Choroid plexus epithelial cell (primary cell): ENCODE data around the gene SND1.

Experiments used
- DNase-seq: peaks from one replicate; pipeline ENCODE4 v3.0.0-alpha.2; 2010; ENCODE audit warnings: low read depth
- H3K4me3 ChIP-seq: 2 replicates; pipeline ENCODE4 v1.5.1; 2011; ENCODE audit warnings: low read depth, mild to moderate bottlenecking, control low read depth, low read length, moderate library complexity
- CTCF ChIP-seq: conservative IDR thresholded peaks from 2 replicates; pipeline ENCODE4 v1.5.1; 2011; ENCODE audit warnings: low read depth, mild to moderate bottlenecking, control low read depth, inconsistent platforms, low read length, moderate library complexity

Gene SND1

DNA sequence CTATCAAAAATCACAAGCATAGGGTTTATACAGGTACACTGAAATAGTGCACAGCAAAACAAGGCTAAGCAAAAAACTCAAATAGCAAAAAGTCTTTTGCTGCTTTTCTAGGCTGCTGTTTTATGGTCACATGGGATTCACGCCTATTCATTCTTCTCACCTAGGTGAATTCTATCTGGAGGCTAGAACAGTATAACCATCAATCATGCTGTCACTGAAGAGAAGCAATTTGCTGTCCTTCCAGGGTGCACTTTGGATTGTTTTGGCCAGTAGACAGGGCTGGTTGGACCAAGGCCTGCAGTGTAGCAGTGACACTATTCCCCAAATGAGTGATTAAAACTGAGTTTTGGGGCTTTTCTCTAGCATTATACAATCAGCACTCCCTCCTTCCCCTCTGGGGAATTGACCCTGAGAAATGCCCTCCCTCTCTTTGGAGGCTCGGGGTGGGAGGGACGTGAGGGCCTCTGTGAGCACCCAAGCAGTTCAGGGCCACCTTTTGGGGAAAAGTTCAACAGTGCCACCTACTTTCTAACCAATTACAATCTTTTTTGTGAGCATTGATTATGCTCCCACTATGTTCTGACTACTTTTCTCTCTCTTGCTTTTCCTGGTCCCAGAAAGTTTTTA, 16.2 kb upstream of the SND1 start:
- no peak for DNase-seq
- no peak overlapping the region for H3K4me3 ChIP-seq
- TF ChIP-seq CTCF: no peak

DNA sequence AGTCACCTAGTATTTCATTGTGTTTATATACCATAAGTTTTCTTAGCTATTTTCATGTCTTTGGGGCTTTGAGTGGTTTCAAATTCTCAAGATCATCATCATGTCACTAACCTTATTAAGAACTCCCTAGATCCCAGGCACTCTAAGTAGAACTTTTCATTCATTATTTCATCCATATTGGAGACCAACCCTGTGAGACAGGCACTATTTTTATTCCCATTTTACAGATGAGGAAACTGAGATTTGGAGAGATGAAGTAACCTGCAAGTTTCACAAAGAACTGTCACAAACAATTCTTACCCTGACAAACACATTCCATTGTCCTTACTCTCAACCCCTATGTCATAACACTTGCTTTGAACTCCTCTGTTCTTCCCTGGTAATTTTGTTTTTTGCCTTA, 13.8 kb upstream of the SND1 start:
- no peak for TF ChIP-seq CTCF
- H3K4me3 ChIP-seq: no peak overlapping the region
- no peak for DNase-seq

- no peak for TF ChIP-seq CTCF
- H3K4me3 ChIP-seq: no peak overlapping the region
- DNase-seq: peak; percentile 31
Measured at GRCh38 chr7:127644484-127644883, 7.5 kb upstream of the SND1 start.

GRCh38 chr7:127647636-127648035, 4.4 kb upstream of the SND1 start:
- no peak for TF ChIP-seq CTCF
- DNase-seq: no peak
- no peak overlapping the region for H3K4me3 ChIP-seq

DNA sequence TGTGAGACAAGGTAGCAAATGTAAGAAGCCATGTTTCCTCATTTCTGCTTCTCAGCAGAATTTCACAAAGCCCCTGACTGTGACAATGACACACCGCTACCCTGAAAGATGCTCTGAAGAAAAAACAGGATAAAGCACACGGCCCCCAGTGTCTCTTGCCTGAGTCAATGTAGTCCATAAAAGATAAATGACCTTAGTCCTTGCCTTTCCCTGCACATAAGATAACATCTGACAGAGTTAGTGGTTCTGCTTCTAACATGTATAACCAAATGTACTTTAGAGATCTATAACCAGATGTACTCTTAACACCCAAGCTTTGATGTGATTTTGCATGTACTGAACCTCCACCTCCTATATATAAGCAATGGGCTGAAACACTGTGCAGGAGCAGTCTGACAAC, 3.0 kb upstream of the SND1 start:
- no peak for TF ChIP-seq CTCF
- H3K4me3 ChIP-seq: no peak overlapping the region
- no peak for DNase-seq

DNA sequence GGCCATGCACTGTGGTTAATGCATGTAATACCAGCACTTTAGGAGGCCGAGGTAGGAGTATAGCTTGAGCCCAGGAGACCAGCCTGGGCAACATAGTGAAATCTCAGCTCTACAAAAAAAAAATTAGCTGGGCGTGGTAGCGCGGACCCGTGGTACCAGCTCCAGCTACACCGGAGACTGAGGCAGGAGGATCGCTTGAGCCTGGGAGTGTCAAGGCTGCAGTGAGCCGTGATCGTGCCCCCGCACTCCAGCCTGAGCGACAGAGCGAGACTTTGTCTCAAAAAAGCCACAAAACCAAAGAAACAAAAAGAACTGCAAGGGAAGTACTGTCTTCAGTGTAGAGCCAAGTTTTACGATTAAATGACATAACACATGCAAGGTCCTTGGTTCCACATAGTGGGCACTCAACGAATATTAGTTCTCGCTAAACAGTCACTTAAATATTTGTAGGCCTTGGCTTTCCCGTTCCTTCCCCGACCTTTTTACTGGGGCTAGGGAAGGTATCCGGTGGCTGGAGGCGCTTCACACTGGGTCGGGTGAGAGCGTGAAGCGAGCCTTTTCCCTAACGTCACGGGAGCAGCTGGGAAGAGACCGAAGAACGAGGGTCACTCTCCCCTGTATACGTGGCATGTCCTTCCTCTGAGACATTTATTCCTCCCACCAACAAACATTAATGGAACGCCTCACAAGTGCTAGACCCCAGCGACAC, 993 bp upstream of the SND1 start:
- no peak for TF ChIP-seq CTCF
- DNase-seq: peak; percentile 62
- peak overlapping the region; percentile 99 for H3K4me3 ChIP-seq
